HG02678 (cell line): ENCODE measurements around the gene PLAC1.

Experiments
- ATAC-seq: cut with Tn5 transposase; IDR thresholded peaks from one replicate; pipeline ENCODE4 v1.9.1; 2021; ENCODE audit warnings: mild to moderate bottlenecking, moderate library complexity; ENCODE audit not compliant: unreplicated experiment

The PLAC1 gene

GRCh38 chrX:134592303-134592702 is 66.0 kb downstream of the PLAC1 start:
- no peak for ATAC-seq

- no peak for ATAC-seq
These were observed 66.8 kb downstream of the PLAC1 start for GRCh38 chrX:134591502-134591901.

- no peak for ATAC-seq
These were observed 69.5 kb downstream of the PLAC1 start for GRCh38 chrX:134588806-134589205.

- no peak for ATAC-seq
These were observed 77.4 kb downstream of the PLAC1 start for GRCh38 chrX:134580907-134581306.

- no peak for ATAC-seq
These were observed 84.6 kb downstream of the PLAC1 start for GRCh38 chrX:134573683-134574035.

- ATAC-seq: no peak
These were observed 85.2 kb downstream of the PLAC1 start for GRCh38 chrX:134572816-134573682.

GRCh38 chrX:134571796-134572195 is 86.5 kb downstream of the PLAC1 start:
- ATAC-seq: no peak

- ATAC-seq: no peak
These were observed 87.4 kb downstream of the PLAC1 start for GRCh38 chrX:134570899-134571298.

GRCh38 chrX:134570509-134570846 is 87.8 kb downstream of the PLAC1 start:
- ATAC-seq: no peak

- no peak for ATAC-seq
These were observed 89.0 kb downstream of the PLAC1 start for GRCh38 chrX:134569306-134569705.

- ATAC-seq: no peak
These were observed 89.8 kb downstream of the PLAC1 start for GRCh38 chrX:134568285-134569016.

- no peak for ATAC-seq
These were observed 91.8 kb downstream of the PLAC1 start for GRCh38 chrX:134566506-134566905.

GRCh38 chrX:134562002-134562401 is 96.3 kb downstream of the PLAC1 start:
- no peak for ATAC-seq

- no peak for ATAC-seq
These were observed 100.1 kb downstream of the PLAC1 start for GRCh38 chrX:134558133-134558532.

GRCh38 chrX:134554291-134554690 is 104.0 kb downstream of the PLAC1 start:
- ATAC-seq: no peak

GRCh38 chrX:134552351-134552750 is 105.9 kb downstream of the PLAC1 start:
- ATAC-seq: no peak

GRCh38 chrX:134551376-134552048 is 106.8 kb downstream of the PLAC1 start:
- ATAC-seq: no peak

- ATAC-seq: no peak
These were observed 109.7 kb downstream of the PLAC1 start for GRCh38 chrX:134548257-134549201.

GRCh38 chrX:134547047-134547679 is 111.1 kb downstream of the PLAC1 start:
- no peak for ATAC-seq

GRCh38 chrX:134546187-134546586 is 112.1 kb downstream of the PLAC1 start:
- ATAC-seq: no peak
